OCI-LY1 (cell line): ENCODE results near the gene PDLIM3.

Experiments
- H2AFZ ChIP-seq: fragments of 200-600 bp; sonication (generic), shearing (Covaris generic); 2 replicates; pipeline ENCODE4 v1.6.0; 2014; ENCODE audit warnings: antibody characterized with exemption, mild to moderate bottlenecking, low read length
- H3F3A ChIP-seq: fragments of 200-600 bp; sonication (generic), shearing (Covaris generic); 2 replicates; pipeline ENCODE4 v1.6.0; 2014; ENCODE audit warnings: mild to moderate bottlenecking, antibody characterized with exemption, low read length, moderate library complexity; ENCODE audit not compliant: insufficient read depth
- H3K27ac ChIP-seq: fragments of 200-600 bp; sonication (generic); 2 replicates; pipeline ENCODE4 v1.5.1; 2014; ENCODE audit warnings: low read length, mixed run types, mild to moderate bottlenecking, low read depth; ENCODE audit not compliant: poor library complexity, severe bottlenecking
- H3K27me3 ChIP-seq: fragments of 200-600 bp; sonication (generic); 2 replicates; pipeline ENCODE4 v1.6.0; 2014; ENCODE audit warnings: antibody characterized with exemption, mild to moderate bottlenecking, low read length, moderate library complexity; ENCODE audit not compliant: insufficient read depth
- H3K36me3 ChIP-seq: fragments of 200-600 bp; sonication (generic); 2 replicates; pipeline ENCODE4 v1.6.1; 2014; ENCODE audit warnings: mild to moderate bottlenecking, antibody characterized with exemption, low read length, moderate library complexity, mixed read lengths; ENCODE audit not compliant: insufficient read depth
- H3K4me1 ChIP-seq: fragments of 200-600 bp; sonication (generic); 2 replicates; pipeline ENCODE4 v1.5.1; 2014; ENCODE audit warnings: mild to moderate bottlenecking, low read length, moderate library complexity; ENCODE audit not compliant: insufficient read depth, severe bottlenecking
- H3K4me2 ChIP-seq: fragments of 200-600 bp; sonication (generic), shearing (Covaris generic); 2 replicates; pipeline ENCODE4 v1.6.1; 2014; ENCODE audit warnings: low read length
- H3K4me3 ChIP-seq: fragments of 200-600 bp; sonication (generic); 2 replicates; pipeline ENCODE4 v1.5.1; 2014; ENCODE audit warnings: low read length, low read depth, mild to moderate bottlenecking, mixed read lengths; ENCODE audit not compliant: poor library complexity, severe bottlenecking
- H3K79me2 ChIP-seq: fragments of 200-600 bp; shearing (Covaris generic); 2 replicates; pipeline ENCODE4 v1.6.1; 2016; ENCODE audit warnings: mixed run types, low read length, mixed read lengths; ENCODE audit not compliant: insufficient read depth
- H3K9ac ChIP-seq: fragments of 200-600 bp; sonication (generic), shearing (Covaris generic); 2 replicates; pipeline ENCODE4 v1.6.1; 2014; ENCODE audit warnings: mild to moderate bottlenecking, low read length, mixed read lengths
- H3K9me2 ChIP-seq: fragments of 200-600 bp; sonication (generic), shearing (Covaris generic); 2 replicates; pipeline ENCODE4 v1.6.1; 2014; ENCODE audit warnings: low read depth, mild to moderate bottlenecking, low read length, mixed read lengths
- H3K9me3 ChIP-seq: fragments of 200-600 bp; shearing (Covaris generic); 2 replicates; pipeline ENCODE4 v1.6.1; 2014; ENCODE audit warnings: low read length, mixed read lengths
- H4K20me1 ChIP-seq: fragments of 200-600 bp; sonication (generic), shearing (Covaris generic); 2 replicates; pipeline ENCODE4 v1.6.0; 2016; ENCODE audit warnings: mild to moderate bottlenecking, low read length; ENCODE audit not compliant: insufficient read depth
- CTCF ChIP-seq: fragments of 200-600 bp; sonication (generic), shearing (Covaris generic); IDR thresholded peaks from 2 replicates; pipeline ENCODE4 v1.5.1; 2017; ENCODE audit warnings: mild to moderate bottlenecking, antibody characterized with exemption, low read length, moderate library complexity, mixed read lengths
- EZH2 ChIP-seq: fragments of 200-600 bp; sonication (generic), shearing (Covaris generic); IDR thresholded peaks from 2 replicates; pipeline ENCODE4 v1.8.0; 2017; ENCODE audit warnings: borderline replicate concordance, mixed run types, mild to moderate bottlenecking, antibody characterized with exemption, low read length, moderate library complexity, mixed read lengths

The PDLIM3 gene

GRCh38 chr4:185554365-185555126, 19.2 kb upstream of the PDLIM3 start:
- TF ChIP-seq EZH2, result no peak
- TF ChIP-seq CTCF, result no peak
- Histone ChIP-seq H3K4me1 (no peaks in the 10 kb centered on the region), H3K9me2 (no peaks in the 10 kb centered on the region), H3F3A (no peaks in the 10 kb centered on the region), H3K27ac (no peak overlapping the region), H2AFZ (no peak overlapping the region), H3K36me3 (no peaks in the 10 kb centered on the region), H3K4me2 (no peak overlapping the region), H3K27me3 (no peaks in the 10 kb centered on the region), H3K9me3 (no peaks in the 10 kb centered on the region), H3K9ac (no peak overlapping the region), H3K4me3 (no peak overlapping the region), H4K20me1 (no peaks in the 10 kb centered on the region), H3K79me2 (no peaks in the 10 kb centered on the region)

GRCh38 chr4:185552254-185552653, 16.9 kb upstream of the PDLIM3 start:
- H3K4me3 ChIP-seq, result no peak overlapping the region
- no peaks in the 10 kb centered on the region for H3F3A ChIP-seq
- H3K9me3 ChIP-seq, result no peaks in the 10 kb centered on the region
- no peak for TF ChIP-seq EZH2
- no peak for TF ChIP-seq CTCF
- no peak overlapping the region for H2AFZ ChIP-seq
- no peaks in the 10 kb centered on the region for H3K4me1 ChIP-seq
- no peak overlapping the region for H3K27ac ChIP-seq
- no peaks in the 10 kb centered on the region for H3K79me2 ChIP-seq
- no peak overlapping the region for H3K9ac ChIP-seq
- no peak overlapping the region for H3K4me2 ChIP-seq
- H3K9me2 ChIP-seq, result no peaks in the 10 kb centered on the region
- H4K20me1 ChIP-seq, result no peaks in the 10 kb centered on the region
- no peaks in the 10 kb centered on the region for H3K36me3 ChIP-seq
- no peaks in the 10 kb centered on the region for H3K27me3 ChIP-seq

- H3K27me3 ChIP-seq, result no peaks in the 10 kb centered on the region
- no peak overlapping the region for H3K9ac ChIP-seq
- H3K79me2 ChIP-seq, result no peaks in the 10 kb centered on the region
- no peak overlapping the region for H3K4me2 ChIP-seq
- H3F3A ChIP-seq, result no peaks in the 10 kb centered on the region
- no peak overlapping the region for H3K27ac ChIP-seq
- no peaks in the 10 kb centered on the region for H4K20me1 ChIP-seq
- H3K4me1 ChIP-seq, result no peaks in the 10 kb centered on the region
- no peaks in the 10 kb centered on the region for H3K9me2 ChIP-seq
- no peak overlapping the region for H3K4me3 ChIP-seq
- no peak overlapping the region for H2AFZ ChIP-seq
- H3K36me3 ChIP-seq, result no peaks in the 10 kb centered on the region
- H3K9me3 ChIP-seq, result no peaks in the 10 kb centered on the region
- TF ChIP-seq EZH2 (no peak), CTCF (no peak)
These were observed 15.6 kb upstream of the PDLIM3 start for GRCh38 chr4:185550933-185551332.
